ENCODE results near the gene CSNK1A1.
"Not testable (repeated sequence)": the region's sequence is repeated elsewhere in the genome, so short reads cannot be mapped to it uniquely, and the experiment has no call there.

CSNK1A1 gene

GRCh38 chr5:149526845-149527590 lies 24.2 kb downstream of the CSNK1A1 start:
- no peak for DNase-seq

GRCh38 chr5:149521739-149522685 lies 29.2 kb downstream of the CSNK1A1 start:
- no peak for DNase-seq

GRCh38 chr5:149519601-149520000 lies 31.6 kb downstream of the CSNK1A1 start:
- DNase-seq = no peak

GRCh38 chr5:149518620-149519019 lies 32.6 kb downstream of the CSNK1A1 start:
- no peak for DNase-seq

- no peak for DNase-seq
Observed at GRCh38 chr5:149517461-149518122, 33.6 kb downstream of the CSNK1A1 start.

- DNase-seq = no peak
Observed at GRCh38 chr5:149514512-149514911, 36.7 kb downstream of the CSNK1A1 start.

GRCh38 chr5:149513372-149513947 lies 37.8 kb downstream of the CSNK1A1 start:
- DNase-seq = not testable (repeated sequence)

GRCh38 chr5:149510136-149510535 lies 41.1 kb downstream of the CSNK1A1 start:
- no peak for DNase-seq

- no peak for DNase-seq
Observed at GRCh38 chr5:149504677-149505076, 46.6 kb downstream of the CSNK1A1 start.

GRCh38 chr5:149503006-149503405 lies 48.2 kb downstream of the CSNK1A1 start:
- DNase-seq = no peak

GRCh38 chr5:149500922-149501582 lies 50.2 kb downstream of the CSNK1A1 start:
- no peak for DNase-seq

- no peak for DNase-seq
Observed at GRCh38 chr5:149498724-149499336, 52.4 kb downstream of the CSNK1A1 start.

GRCh38 chr5:149497357-149497756 lies 53.9 kb downstream of the CSNK1A1 start:
- DNase-seq = no peak

- DNase-seq = no peak
Observed at GRCh38 chr5:149496917-149497316, 54.3 kb downstream of the CSNK1A1 start.

- no peak for DNase-seq
Observed at GRCh38 chr5:149496166-149496565, 55.1 kb downstream of the CSNK1A1 start.

- no peak for DNase-seq
Observed at GRCh38 chr5:149495673-149496072, 55.6 kb downstream of the CSNK1A1 start.

GRCh38 chr5:149493316-149493715 lies 57.9 kb downstream of the CSNK1A1 start:
- no peak for DNase-seq

GRCh38 chr5:149492781-149493180 lies 58.5 kb downstream of the CSNK1A1 start:
- no peak for DNase-seq

GRCh38 chr5:149490599-149491485 lies 60.4 kb downstream of the CSNK1A1 start:
- no peak for DNase-seq

- no peak for DNase-seq
Observed at GRCh38 chr5:149489605-149490037, 61.6 kb downstream of the CSNK1A1 start.

All from CD4-positive, alpha-beta T cell treated with Interleukin-21 for 1 hour (primary cell).